GM18505 (cell line): ENCODE results near the gene SENP6.
"Not testable (repeated sequence)": the region's sequence is repeated elsewhere in the genome, so short reads cannot be mapped to it uniquely, and the experiment has no call there.

Experiments
- ATAC-seq: cut with Tn5 transposase; IDR thresholded peaks from one replicate; pipeline ENCODE4 v1.9.1; 2021; ENCODE audit not compliant: unreplicated experiment
- POLR2A ChIP-seq: IDR thresholded peaks from 4 replicates; pipeline ENCODE4 v1.6.1; 2011; ENCODE audit warnings: borderline replicate concordance; ENCODE audit not compliant: insufficient read depth, insufficient read length; ENCODE audit errors: extremely low read depth

The SENP6 gene

GRCh38 chr6:75666592-75666991 is 64.9 kb downstream of the SENP6 start:
- ATAC-seq = no peak
- no peak for TF ChIP-seq POLR2A

GRCh38 chr6:75673884-75674283 is 72.2 kb downstream of the SENP6 start:
- TF ChIP-seq POLR2A = no peak

GRCh38 chr6:75676377-75676776 is 74.7 kb downstream of the SENP6 start:
- no peak for ATAC-seq

More at GRCh38 chr6:75673884-75674283, 72.2 kb downstream of the SENP6 start:
- ATAC-seq = no peak

GRCh38 chr6:75682548-75682947 is 80.9 kb downstream of the SENP6 start:
- ATAC-seq = not testable (repeated sequence)

More at GRCh38 chr6:75676377-75676776, 74.7 kb downstream of the SENP6 start:
- TF ChIP-seq POLR2A = no peak

GRCh38 chr6:75683005-75683404 is 81.3 kb downstream of the SENP6 start:
- not testable (repeated sequence) for ATAC-seq

- not testable (repeated sequence) for ATAC-seq
These were observed 85.9 kb downstream of the SENP6 start for GRCh38 chr6:75687535-75687934.

GRCh38 chr6:75687937-75688336 is 86.3 kb downstream of the SENP6 start:
- not testable (repeated sequence) for ATAC-seq

GRCh38 chr6:75689576-75689975 is 87.9 kb downstream of the SENP6 start:
- no peak for ATAC-seq
- TF ChIP-seq POLR2A = no peak

GRCh38 chr6:75691012-75691411 is 89.3 kb downstream of the SENP6 start:
- ATAC-seq = no peak
- no peak for TF ChIP-seq POLR2A

GRCh38 chr6:75693534-75693933 is 91.9 kb downstream of the SENP6 start:
- ATAC-seq = no peak
- TF ChIP-seq POLR2A = no peak

- ATAC-seq = no peak
These were observed 92.7 kb downstream of the SENP6 start for GRCh38 chr6:75694406-75694805.

GRCh38 chr6:75708334-75708733 is 106.7 kb downstream of the SENP6 start:
- not testable (repeated sequence) for ATAC-seq

More at GRCh38 chr6:75694406-75694805, 92.7 kb downstream of the SENP6 start:
- no peak for TF ChIP-seq POLR2A

GRCh38 chr6:75711173-75711572 is 109.5 kb downstream of the SENP6 start:
- no peak for ATAC-seq
- no peak for TF ChIP-seq POLR2A

GRCh38 chr6:75719133-75719532 is 117.5 kb downstream of the SENP6 start:
- no peak for ATAC-seq

GRCh38 chr6:75723382-75723781 is 121.7 kb downstream of the SENP6 start:
- no peak for TF ChIP-seq POLR2A
- ATAC-seq = no peak

More at GRCh38 chr6:75719133-75719532, 117.5 kb downstream of the SENP6 start:
- no peak for TF ChIP-seq POLR2A

- ATAC-seq = no peak
- TF ChIP-seq POLR2A = no peak
These were observed 125.5 kb downstream of the SENP6 start for GRCh38 chr6:75727206-75727605.

GRCh38 chr6:75731029-75731428 is 129.3 kb downstream of the SENP6 start:
- not testable (repeated sequence) for ATAC-seq
